ENCODE results near the gene MEIOB.
"Not testable (repeated sequence)": the region's sequence is repeated elsewhere in the genome, so short reads cannot be mapped to it uniquely, and the experiment has no call there.

The MEIOB gene, protein sequence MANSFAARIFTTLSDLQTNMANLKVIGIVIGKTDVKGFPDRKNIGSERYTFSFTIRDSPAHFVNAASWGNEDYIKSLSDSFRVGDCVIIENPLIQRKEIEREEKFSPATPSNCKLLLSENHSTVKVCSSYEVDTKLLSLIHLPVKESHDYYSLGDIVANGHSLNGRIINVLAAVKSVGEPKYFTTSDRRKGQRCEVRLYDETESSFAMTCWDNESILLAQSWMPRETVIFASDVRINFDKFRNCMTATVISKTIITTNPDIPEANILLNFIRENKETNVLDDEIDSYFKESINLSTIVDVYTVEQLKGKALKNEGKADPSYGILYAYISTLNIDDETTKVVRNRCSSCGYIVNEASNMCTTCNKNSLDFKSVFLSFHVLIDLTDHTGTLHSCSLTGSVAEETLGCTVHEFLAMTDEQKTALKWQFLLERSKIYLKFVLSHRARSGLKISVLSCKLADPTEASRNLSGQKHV

DNA sequence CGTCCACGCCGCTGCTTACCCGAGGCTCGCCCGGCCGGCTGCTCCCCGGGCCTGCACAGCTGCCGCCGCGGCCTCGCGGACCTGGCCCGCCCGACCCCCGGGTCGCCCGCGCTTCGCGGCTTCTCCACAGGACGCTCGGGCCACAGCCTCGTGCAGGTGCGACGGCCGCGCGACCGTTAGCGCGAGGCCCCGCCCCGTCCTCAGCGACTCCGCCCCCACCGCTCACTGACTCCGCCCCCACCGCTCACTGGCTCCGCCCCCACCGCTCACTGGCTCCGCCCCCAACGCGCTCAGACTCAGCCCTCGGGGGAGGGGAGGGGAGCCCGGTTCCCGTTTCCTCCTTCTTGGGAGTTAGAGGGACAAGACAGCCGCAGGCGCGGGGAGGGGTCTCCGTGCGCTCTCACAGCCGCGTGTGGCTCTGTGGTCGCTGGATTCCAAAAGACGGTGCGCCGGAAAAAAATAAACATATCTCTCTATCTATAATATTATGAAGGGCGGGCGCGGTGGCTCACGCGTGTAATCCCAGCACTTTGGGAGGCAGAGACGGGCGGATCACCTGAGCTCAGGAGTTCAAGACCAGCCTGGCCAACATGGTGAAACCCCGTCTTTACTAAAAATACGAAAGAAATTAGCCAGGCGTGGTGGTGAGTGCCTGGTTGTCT, at the start of gene MEIOB:
Gene MEIOB, minus strand, starts transcription at position 191 of the 662 bp plus-strand sequence. CDS start 3,989 bp downstream, outside the sequence.
- no peak for DNase-seq

DNA sequence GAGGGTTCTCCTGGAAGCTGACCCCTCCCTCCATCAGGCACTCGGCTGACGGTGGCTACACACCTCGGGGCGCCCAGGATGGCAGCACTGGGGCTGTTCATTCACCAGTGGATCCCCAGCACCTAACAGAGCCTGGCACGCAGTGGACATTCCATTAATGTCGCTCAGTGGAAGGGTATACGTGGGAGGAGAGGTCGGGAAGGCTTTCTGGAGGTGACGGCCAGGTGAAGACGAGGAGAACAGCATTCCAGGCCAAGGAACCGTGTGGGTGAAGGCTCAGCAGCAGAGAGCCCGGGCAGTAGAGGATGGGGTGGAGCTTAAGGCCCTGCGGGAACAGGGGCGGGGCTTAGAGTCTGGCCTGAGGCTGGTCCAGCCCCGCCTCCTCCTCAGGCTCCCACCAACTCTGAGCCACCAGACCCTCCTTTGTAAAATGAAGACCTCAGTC, 48.8 kb upstream of the MEIOB start:
- no peak for DNase-seq

DNA sequence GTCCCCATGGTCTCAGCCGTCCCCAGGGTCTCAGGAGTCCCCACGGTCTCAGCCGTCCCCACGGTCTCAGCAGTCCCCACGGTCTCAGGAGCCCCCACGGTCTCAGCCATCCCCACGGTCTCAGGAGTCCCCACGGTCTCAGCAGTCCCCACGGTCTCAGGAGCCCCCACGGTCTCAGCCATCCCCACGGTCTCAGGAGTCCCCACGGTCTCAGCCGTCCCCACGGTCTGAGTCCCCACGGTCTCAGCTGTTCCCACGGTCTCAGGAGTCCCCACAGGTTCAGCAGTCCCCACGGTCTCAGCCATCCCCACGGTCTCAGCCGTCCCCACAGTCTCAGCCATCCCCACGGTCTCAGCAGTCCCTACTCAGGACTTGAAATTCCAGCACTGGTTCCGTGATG, 48.2 kb upstream of the MEIOB start:
- DNase-seq = not testable (repeated sequence)

DNA sequence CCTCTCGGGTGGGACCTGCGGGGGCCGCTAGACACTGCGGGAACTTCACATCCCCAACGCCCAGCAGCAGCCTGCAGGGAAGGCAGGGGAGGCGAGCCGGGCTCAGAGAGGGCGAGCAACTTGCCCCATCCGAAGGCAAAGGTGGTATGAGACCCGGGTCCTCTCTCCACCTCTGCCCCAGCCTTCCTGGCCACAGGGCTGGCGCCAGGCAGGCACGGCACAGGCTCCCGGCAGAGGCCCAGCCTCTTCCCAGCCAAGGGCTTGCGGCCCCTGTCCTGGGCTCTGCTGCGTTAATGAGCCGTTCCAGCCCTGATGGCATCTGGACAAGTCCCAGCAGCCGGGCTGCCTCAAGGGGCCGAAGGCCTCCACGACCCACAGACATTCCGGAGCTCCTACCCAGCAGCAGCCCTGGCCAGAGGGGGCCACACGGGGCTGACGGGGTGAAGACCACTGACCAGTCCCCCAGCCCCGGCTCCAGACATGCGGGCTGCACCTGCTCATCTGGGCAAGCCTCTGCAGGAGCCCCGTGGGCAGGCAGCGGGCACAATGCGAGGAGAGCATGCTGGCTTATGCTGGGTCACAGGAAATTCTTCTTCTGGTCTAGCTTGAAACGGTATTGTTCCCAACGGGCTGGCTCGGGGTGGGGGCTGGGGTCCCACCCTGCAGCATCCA, 47.5 kb upstream of the MEIOB start:
- DNase-seq = no peak

DNA sequence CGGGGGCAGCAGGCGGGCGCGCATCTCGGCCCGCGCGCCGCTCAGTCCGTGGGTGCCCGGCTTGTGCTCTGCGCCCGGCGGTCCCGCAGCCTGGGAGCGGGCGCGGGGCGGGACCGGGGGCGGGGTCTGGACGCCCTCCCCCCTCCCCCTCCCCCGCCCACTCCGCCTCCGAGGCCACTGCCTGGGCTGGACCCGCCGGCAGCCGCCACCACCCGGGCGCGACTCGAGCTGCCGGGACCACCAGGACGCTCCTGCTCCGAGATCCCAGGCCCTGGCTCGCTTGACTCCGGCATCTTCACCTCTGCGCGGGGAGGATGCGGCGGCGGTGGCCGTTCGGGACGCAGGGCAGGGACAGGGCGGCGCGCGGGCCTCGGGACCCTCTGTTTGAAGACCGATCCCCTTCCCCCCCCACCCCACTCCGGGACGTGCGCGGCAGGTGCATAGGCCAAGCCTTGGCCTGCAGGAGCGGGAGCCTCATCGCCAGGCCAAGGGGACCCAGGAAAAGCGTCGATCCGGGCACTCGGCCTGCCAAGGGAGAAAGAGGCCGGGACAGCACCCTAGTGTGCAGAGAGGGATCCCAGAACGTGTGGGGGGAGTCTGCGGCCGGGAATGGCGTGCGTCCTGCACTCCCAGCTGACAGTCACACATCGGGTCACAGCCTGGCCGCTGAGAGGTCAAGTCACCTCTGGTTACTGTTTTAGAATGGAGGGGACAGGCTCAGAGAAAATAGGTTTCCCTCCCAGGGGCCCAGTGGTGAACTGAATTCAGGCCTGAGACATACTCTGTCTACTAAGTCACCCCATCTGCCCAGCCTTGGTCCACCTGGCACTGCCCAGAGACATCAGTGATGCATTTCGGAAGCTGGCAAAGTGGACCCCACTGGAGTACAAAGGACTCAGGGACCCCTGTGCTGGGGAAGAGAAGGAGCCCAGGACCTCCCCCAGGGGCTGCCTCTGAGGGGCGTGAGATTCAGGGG, 46.7 kb upstream of the MEIOB start, which contains the start of gene HS3ST6:
Gene HS3ST6, minus strand, starts transcription at position 65 of the 976 bp plus-strand sequence. CDS start 92 bp downstream, outside the sequence.
- DNase-seq = no peak

DNA sequence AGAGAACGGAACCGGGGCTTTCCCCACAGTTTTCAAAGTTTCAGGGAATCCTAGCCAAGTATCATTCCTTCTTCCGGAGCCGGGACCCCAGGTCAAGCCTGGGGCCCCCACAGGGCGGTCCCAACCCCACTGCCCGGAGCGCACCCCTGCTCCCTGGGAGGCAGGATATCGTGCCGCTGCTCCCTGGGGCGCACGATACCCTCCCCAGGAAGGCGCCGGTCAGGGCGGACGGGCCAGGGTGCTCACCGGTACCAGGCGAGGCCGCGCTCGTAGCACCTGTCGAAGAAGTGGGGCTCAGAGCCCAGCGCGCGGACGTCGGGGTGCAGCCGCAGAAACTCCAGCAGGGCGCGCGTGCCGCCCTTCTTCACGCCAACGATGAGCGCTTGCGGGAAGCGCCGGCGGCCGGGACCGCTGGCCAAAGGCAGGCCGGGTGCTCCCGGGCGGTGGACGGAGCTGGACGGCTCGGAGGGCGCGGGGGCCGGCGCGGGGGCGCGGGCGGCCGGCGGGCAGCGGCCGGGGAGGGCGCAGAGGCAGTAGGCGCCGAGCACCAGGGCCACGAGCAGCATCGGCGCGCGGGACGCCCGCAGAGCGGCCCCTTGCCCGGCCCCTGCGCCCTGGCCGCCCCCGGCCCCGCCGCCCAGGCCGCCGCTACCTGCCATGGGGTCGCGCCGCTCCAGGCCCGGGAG, 45.8 kb upstream of the MEIOB start:
- DNase-seq = no peak

DNA sequence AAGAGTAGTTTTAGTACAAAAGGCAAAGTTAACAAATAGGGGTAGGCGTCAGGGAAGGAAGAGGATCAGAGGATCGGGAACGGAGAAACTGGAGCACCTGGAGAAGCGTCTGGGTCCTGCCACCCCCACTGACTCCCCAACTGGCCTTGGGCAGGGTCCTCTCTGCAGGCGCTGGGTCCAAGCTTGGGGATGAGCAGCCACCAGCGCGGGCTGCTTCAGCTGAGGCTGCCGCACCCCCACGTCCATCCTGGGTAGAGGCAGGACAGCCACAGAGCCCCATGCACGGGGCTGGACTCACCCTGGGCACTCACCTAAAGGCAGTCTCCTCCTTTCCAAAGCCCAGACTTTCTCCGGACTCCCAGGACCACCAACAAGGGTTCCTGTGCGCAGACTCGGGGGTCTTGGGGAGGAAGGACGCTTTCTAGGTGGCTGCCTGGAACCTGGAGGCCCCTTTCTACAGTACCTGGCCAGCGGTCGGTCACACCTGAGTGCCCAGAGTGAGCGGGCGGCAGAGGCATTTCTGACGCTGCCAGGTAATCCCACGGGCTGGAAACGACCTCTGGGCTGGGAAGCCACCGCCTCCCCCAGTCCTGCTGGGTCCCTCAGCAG, 45.2 kb upstream of the MEIOB start:
- no peak for DNase-seq

DNA sequence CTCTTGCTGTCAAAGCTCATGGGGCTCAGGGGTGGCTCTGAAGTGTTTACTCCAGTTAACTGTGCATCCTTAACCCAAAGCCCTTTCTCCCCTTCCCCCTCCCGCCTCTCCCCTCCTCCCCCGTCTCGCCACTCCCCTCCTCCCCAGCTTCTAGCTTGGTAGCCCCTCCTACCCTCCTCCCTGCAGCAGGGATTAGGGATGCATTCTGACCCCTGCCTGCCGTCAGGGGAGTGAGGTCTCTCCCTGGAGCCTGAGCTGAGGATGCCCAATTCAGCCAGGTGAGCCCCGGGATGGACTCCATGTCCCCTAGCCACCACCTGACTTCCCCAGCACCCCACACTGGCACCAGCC, 44.7 kb upstream of the MEIOB start:
- no peak for DNase-seq

DNA sequence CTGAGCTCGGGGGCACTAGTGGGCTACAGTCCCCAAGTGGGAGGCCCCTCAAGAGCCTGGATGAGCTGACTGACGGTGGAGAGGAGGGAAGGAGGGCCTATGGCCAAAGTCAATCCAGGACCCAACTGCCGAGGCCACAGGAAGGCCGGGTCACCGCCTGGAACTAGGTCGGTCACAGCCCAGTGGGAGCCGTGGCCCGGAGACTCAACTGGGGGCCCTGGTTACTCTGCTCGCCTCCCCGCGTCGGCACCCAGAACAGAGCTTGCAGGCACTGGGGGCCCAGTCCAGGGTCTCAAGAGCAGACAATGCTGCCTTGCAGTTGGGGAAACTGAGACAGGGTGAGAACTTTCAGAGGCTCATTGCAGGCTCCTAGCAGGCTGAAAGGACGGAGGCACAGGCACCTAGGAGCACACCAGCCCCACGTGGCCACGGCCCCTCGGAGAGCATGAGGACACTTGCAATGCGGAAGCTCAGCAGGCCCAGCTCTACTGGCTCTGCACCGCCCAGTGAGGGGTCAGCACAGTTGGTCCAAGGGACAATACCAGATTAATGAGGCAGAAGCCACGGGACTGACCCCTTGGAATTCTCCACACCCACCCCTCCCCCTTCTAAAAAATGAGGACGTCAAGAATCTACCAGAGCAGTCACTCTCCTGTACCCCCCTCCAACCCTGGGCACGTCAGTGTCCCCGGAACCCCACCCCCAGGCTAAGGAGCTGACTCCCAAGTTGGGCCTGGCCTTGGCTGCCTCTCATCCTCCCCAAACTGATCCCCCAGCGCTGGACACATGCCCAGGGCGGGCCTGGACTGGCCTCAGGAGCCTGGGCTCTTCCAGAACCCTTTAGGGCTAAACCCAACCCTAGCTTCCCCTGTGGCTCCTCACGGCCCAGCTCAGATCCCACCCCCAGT, 44.0 kb upstream of the MEIOB start:
- no peak for DNase-seq

DNA sequence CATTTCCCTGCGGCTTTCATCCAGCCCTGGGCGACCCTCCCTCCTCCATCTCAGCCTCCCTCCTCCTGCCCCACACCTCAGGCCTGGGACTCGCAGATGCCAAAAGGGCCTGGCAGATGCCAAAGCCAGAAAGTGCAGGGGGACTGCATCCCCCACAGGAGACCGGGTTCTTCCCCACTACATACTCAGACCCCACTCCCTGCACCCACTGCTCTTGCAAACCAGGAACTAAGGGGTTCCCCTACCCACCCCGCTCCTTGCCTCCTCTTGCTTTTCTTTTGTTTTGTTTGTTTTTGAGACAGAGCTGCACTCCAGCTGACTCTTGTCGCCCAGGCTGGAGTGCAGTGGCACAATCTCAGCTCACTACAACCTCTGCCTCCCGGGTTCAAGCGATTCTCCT, 43.0 kb upstream of the MEIOB start:
- no peak for DNase-seq

DNA sequence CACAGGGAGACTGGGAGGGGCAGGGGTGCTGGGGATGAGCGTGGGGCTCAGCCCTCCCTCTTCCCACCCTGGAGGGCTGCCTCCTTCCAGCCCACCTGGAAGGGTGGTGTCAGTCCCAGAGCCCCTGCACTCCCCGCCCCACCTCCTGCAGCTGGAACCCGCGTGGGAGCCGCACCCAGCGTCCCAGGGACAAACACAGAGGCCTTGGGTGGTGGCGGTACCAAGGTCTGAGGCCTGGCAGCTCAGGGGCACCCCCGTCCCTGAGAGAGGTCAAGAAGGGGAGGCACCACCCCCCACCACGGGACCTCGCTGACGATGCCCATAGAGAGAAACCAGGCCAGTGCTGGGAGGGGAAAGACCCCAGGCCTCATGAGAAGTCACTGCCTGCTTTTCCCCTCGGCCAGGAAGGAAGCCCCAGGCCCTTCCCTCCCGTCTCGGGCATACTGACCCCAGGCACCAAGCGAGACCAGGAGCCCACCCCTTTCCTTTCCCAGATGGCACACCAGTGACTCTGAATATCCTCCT, 42.2 kb upstream of the MEIOB start:
- no peak for DNase-seq

DNA sequence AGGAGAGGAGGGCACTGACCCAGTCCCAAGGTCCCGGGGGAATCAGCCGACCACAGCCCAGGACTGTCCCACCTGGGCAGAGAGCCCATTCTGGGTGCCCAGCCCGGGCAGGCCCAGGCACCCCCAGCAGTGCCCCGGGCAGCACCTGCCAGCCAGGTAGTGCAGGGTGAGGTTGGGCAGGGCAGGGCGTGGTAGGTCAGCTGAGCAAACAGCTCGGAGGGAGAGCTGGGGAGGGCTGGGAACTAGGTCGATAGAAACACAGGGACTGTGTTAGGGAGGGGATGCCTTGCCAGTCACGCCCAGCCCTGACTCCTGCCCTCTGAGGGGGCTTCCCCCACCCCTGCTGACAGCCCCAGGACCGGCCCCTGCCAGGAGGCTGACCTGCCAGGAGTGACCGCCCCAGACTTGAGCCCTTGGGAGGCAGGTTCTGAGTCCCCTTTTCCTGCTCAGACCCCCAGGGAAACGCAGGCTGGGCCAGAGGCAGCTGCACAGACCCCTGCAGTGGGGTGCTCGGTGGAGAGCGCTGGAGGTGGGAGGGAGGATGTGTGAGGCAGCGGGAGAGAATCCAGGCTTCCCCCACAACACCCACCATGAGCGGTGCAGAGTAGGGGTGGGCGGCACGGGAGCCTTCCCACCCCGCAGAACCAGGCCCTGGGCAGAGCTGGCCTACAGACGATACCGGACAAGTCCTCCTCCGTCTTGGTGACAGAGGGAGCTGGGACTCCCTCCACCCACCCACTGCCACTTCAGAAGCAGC, 41.5 kb upstream of the MEIOB start:
- DNase-seq = peak; percentile 62 to 79

DNA sequence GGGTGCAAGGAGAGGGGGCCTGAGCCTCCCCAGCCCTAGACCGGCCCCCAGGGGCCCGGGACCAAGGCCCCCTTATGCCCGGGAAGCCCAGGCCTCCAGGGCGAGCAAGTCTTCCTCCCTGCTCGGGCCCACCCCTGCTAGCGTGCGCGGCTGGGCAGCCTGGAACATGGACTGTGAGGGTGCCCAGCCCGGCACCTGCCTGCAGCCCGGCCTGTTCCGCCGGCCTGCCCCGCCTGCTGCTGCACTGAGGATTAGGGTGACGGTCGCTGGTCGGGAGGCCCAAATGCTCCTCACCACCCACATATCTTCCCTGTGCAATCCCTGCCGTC, 40.2 kb upstream of the MEIOB start:
- no peak for DNase-seq

DNA sequence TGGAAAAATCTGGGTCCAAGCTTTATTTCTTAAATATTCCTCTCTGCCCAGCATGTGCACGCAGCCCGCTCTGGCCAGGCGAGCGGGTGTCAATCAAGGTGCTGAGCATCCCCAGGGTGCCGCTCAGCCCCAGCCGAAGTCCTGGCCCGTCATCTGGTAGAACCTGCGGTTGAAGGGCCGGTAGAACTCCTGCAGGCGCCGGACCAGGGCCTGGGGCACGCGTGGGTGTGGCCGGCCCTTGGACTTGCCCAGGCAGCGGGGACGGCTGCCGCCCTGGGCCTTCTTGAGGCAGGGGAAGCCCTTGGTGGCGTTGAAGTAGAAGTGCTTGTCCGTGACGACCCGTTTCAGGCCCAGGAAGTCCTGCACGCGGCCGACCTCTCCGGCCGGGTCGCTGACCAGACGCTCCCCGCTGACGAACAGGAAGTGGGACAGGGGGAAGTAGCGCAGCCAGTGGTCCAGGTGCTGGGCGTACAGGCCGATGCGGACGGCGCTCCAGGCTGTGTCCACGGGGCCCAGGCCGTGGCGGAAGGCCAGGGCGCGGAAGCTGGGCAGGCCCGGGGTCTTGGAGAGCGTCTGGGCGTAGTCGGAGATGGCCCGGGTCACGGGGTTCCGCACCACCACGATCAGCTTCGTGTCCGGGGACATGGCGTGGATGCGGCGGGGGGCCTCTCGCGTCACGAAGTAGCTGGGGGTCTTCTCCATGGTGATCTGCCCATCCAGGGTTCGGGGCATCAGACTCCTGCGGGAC, 39.7 kb upstream of the MEIOB start:
- DNase-seq = no peak

DNA sequence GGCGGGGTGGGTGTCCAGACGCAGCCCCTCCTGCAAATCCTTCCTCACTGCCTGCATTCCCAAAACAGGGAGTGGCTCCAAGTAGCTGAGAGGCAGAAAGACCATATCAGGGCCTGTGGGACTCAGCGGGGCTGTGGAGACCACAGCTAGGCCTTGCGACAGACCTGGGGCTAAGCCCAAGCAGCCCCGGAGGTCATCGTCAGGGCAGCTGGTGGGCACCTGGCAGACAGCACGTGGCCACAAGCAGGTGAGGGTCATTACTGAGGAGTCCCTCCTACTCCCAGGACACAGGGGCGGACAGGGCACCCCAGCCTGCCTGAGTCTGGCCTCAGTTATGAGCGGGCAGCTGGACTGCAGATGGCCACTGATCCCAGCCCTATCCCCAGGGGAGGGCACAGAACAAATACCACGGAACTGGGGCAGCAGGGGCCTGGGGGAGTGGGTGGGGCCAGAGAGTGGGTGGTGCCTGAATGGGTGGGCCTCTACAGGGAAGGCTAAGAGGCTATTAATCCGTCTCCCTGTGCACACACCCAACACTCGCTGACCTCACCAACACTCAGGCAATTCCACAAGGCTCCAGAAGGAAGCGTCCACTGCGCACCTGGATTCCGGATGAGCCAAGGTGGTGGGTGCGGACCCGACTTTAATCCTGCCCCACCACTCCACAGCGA, 37.7 kb upstream of the MEIOB start:
- no peak for DNase-seq

DNA sequence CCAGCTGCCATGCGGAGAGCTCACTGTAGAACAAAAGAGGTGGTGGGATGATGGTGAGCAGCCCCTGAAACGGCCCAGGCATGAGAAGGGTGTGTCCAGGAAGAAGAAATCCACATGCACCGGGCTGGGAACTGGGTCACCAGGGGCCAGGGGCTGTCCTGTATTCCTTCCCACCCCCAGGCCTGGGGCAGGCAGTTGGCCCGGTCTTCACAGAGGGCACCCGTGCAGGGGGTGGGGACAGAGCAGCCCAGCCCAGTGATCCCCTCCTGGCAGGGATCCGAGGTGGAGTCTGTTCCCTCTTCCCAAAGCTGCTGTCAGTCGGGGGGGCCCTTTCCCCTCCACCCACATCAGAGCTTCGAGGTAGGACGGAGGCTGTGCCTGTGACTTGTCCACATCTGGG, 37.0 kb upstream of the MEIOB start:
- no peak for DNase-seq

DNA sequence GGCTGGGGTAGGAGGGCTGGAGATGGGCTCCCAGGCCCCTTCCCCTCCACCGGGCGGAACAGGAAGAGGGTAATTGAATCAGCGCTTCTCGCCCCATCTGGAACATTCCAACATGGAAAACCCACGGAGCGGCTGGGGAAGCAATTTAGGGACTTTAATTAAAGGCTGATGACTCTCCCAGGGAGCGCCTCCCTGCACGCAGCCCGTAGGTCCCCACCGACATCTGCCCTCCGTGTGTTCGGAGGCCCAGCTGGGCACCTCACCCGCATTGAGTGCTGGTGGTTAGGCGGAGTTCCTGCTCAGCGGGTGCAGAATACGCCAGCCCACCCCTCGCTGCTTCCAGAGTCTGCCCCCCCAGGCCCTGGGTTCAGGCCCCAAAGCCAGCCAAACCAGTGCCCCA, 36.2 kb upstream of the MEIOB start:
- no peak for DNase-seq
